Measurements from ENCODE around the gene TSPAN15.

The TSPAN15 gene

GRCh38 chr10:69422676-69423075, 28.6 kb upstream of the TSPAN15 start:
- 100% methylated on average over 3 of the region's 4 CpGs for WGBS (ENCODE audit: insufficient coverage)
- DNase-seq = no peak
- H3K4me1 ChIP-seq (ENCODE audit: control extremely low read depth in 1 of 4, control insufficient read depth in 4 of 4, insufficient read depth in 4 of 4, low read length in 3 of 4) = peaks cover 0 to 11% (median 2%) of the 10 kb centered on the region in 4 experiments
- H3K4me3 ChIP-seq (ENCODE audit: control insufficient read depth in 1 of 7, extremely low read depth in 1 of 7, insufficient read depth in 4 of 7, low read depth in 2 of 7, low read length in 6 of 7) = no peak overlapping the region
- no peaks in the 10 kb centered on the region for H3K9me3 ChIP-seq (ENCODE audit: control extremely low read depth in 1 of 5, control insufficient read depth in 4 of 5, insufficient read depth in 2 of 5, low read depth in 1 of 5, low read length in 4 of 5)
- H3K27ac ChIP-seq (ENCODE audit: insufficient read depth in 1 of 2, low read depth in 1 of 2, low read length in 2 of 2, poor library complexity in 1 of 2, severe bottlenecking in 2 of 2) = no peak overlapping the region
- ChIA-PET CTCF (interaction anchor here (1.1 to 1.5 kb wide), 2 partner anchors 10 to 14 kb away, joined by 3 to 4 read pairs; no protein-coding TSS in a partner anchor), POLR2A (no interaction called here)
- no peaks in the 10 kb centered on the region for H3K27me3 ChIP-seq (replicated peaks in 2 of 5; ENCODE audit: control insufficient read depth in 4 of 5, insufficient read depth in 5 of 5, low read length in 4 of 5)
- H3K36me3 ChIP-seq (ENCODE audit: control insufficient read depth in 4 of 4, insufficient read depth in 4 of 4, low read length in 3 of 4) = no peaks in the 10 kb centered on the region

- H3K27me3 ChIP-seq (replicated peaks in 2 of 5; ENCODE audit: control insufficient read depth in 4 of 5, insufficient read depth in 5 of 5, low read length in 4 of 5) = no peaks in the 10 kb centered on the region
- H3K9me3 ChIP-seq (ENCODE audit: control extremely low read depth in 1 of 5, control insufficient read depth in 4 of 5, insufficient read depth in 2 of 5, low read depth in 1 of 5, low read length in 4 of 5) = no peaks in the 10 kb centered on the region
- POLR2A ChIA-PET = no interaction called here
- peaks cover 0 to 11% (median 2%) of the 10 kb centered on the region in 4 experiments for H3K4me1 ChIP-seq (ENCODE audit: control extremely low read depth in 1 of 4, control insufficient read depth in 4 of 4, insufficient read depth in 4 of 4, low read length in 3 of 4)
- no peak overlapping the region for H3K4me3 ChIP-seq (ENCODE audit: control insufficient read depth in 1 of 7, extremely low read depth in 1 of 7, insufficient read depth in 4 of 7, low read depth in 2 of 7, low read length in 6 of 7)
- H3K27ac ChIP-seq (ENCODE audit: insufficient read depth in 1 of 2, low read depth in 1 of 2, low read length in 2 of 2, poor library complexity in 1 of 2, severe bottlenecking in 2 of 2) = no peak overlapping the region
- no peak for DNase-seq
- no peaks in the 10 kb centered on the region for H3K36me3 ChIP-seq (ENCODE audit: control insufficient read depth in 4 of 4, insufficient read depth in 4 of 4, low read length in 3 of 4)
- CTCF ChIA-PET = interaction anchor here (0.9 to 3.0 kb wide), 6 partner anchors 10 to 213 kb away, joined by 3 to 17 read pairs (median 3); no protein-coding TSS in a partner anchor
- no CpG with 5 or more reads among the region's 2 CpGs for WGBS (ENCODE audit: insufficient coverage)
Measured at GRCh38 chr10:69425041-69425440, 26.2 kb upstream of the TSPAN15 start.

GRCh38 chr10:69425511-69426298, 25.6 kb upstream of the TSPAN15 start:
- peaks cover 0 to 11% (median 2%) of the 10 kb centered on the region in 4 experiments for H3K4me1 ChIP-seq (ENCODE audit: control extremely low read depth in 1 of 4, control insufficient read depth in 4 of 4, insufficient read depth in 4 of 4, low read length in 3 of 4)
- WGBS (ENCODE audit: insufficient coverage) = 58% methylated on average over 2 of the region's 5 CpGs
- CTCF ChIA-PET = interaction anchor here (0.9 to 3.0 kb wide), 6 partner anchors 9 to 90 kb away, joined by 3 to 17 read pairs (median 3); partner anchors contain the start of gene TACR2
- DNase-seq = no peak
- no peaks in the 10 kb centered on the region for H3K9me3 ChIP-seq (ENCODE audit: control extremely low read depth in 1 of 5, control insufficient read depth in 4 of 5, insufficient read depth in 2 of 5, low read depth in 1 of 5, low read length in 4 of 5)
- no peaks in the 10 kb centered on the region for H3K27me3 ChIP-seq (replicated peaks in 2 of 5; ENCODE audit: control insufficient read depth in 4 of 5, insufficient read depth in 5 of 5, low read length in 4 of 5)
- H3K4me3 ChIP-seq (ENCODE audit: control insufficient read depth in 1 of 7, extremely low read depth in 1 of 7, insufficient read depth in 4 of 7, low read depth in 2 of 7, low read length in 6 of 7) = no peak overlapping the region
- no peak overlapping the region for H3K27ac ChIP-seq (ENCODE audit: insufficient read depth in 1 of 2, low read depth in 1 of 2, low read length in 2 of 2, poor library complexity in 1 of 2, severe bottlenecking in 2 of 2)
- POLR2A ChIA-PET = no interaction called here
- H3K36me3 ChIP-seq (ENCODE audit: control insufficient read depth in 4 of 4, insufficient read depth in 4 of 4, low read length in 3 of 4) = no peaks in the 10 kb centered on the region

- ChIA-PET POLR2A (no interaction called here), CTCF (interaction anchor here (0.9 to 3.0 kb wide), 5 partner anchors 8 to 89 kb away, joined by 3 to 17 read pairs (median 3); partner anchors contain the start of gene TACR2)
- H3K27me3 ChIP-seq (replicated peaks in 2 of 5; ENCODE audit: control insufficient read depth in 4 of 5, insufficient read depth in 5 of 5, low read length in 4 of 5) = no peaks in the 10 kb centered on the region
- H3K9me3 ChIP-seq (ENCODE audit: control extremely low read depth in 1 of 5, control insufficient read depth in 4 of 5, insufficient read depth in 2 of 5, low read depth in 1 of 5, low read length in 4 of 5) = no peaks in the 10 kb centered on the region
- no peaks in the 10 kb centered on the region for H3K36me3 ChIP-seq (ENCODE audit: control insufficient read depth in 4 of 4, insufficient read depth in 4 of 4, low read length in 3 of 4)
- peaks cover 0 to 11% (median 2%) of the 10 kb centered on the region in 4 experiments for H3K4me1 ChIP-seq (ENCODE audit: control extremely low read depth in 1 of 4, control insufficient read depth in 4 of 4, insufficient read depth in 4 of 4, low read length in 3 of 4)
- 82% methylated on average over 4 of the region's 4 CpGs for whole genome bisulfite sequencing (ENCODE audit: insufficient coverage)
- no peak for DNase-seq
- H3K27ac ChIP-seq (ENCODE audit: insufficient read depth in 1 of 2, low read depth in 1 of 2, low read length in 2 of 2, poor library complexity in 1 of 2, severe bottlenecking in 2 of 2) = no peak overlapping the region
- H3K4me3 ChIP-seq (ENCODE audit: control insufficient read depth in 1 of 7, extremely low read depth in 1 of 7, insufficient read depth in 4 of 7, low read depth in 2 of 7, low read length in 6 of 7) = no peak overlapping the region
Measured at GRCh38 chr10:69426376-69426727, 24.9 kb upstream of the TSPAN15 start.

GRCh38 chr10:69428165-69428564, 23.1 kb upstream of the TSPAN15 start:
- POLR2A ChIA-PET = no interaction called here
- Histone ChIP-seq H3K36me3 (ENCODE audit: control insufficient read depth in 4 of 4, insufficient read depth in 4 of 4, low read length in 3 of 4) (no peaks in the 10 kb centered on the region), H3K27ac (ENCODE audit: insufficient read depth in 1 of 2, low read depth in 1 of 2, low read length in 2 of 2, poor library complexity in 1 of 2, severe bottlenecking in 2 of 2) (no peak overlapping the region), H3K27me3 (replicated peaks in 2 of 5; ENCODE audit: control insufficient read depth in 4 of 5, insufficient read depth in 5 of 5, low read length in 4 of 5) (no peaks in the 10 kb centered on the region), H3K4me1 (ENCODE audit: control extremely low read depth in 1 of 4, control insufficient read depth in 4 of 4, insufficient read depth in 4 of 4, low read length in 3 of 4) (peaks cover 0 to 11% (median 2%) of the 10 kb centered on the region in 4 experiments), H3K9me3 (ENCODE audit: control extremely low read depth in 1 of 5, control insufficient read depth in 4 of 5, insufficient read depth in 2 of 5, low read depth in 1 of 5, low read length in 4 of 5) (no peaks in the 10 kb centered on the region), H3K4me3 (ENCODE audit: control insufficient read depth in 1 of 7, extremely low read depth in 1 of 7, insufficient read depth in 4 of 7, low read depth in 2 of 7, low read length in 6 of 7) (no peak overlapping the region)
- DNase-seq = no peak
- CTCF ChIA-PET = interaction anchor here (0.7 to 2.9 kb wide), 12 partner anchors 16 to 209 kb away, joined by 3 to 12 read pairs (median 3); no protein-coding TSS in a partner anchor
- 99% methylated on average over 5 of the region's 8 CpGs for WGBS (ENCODE audit: insufficient coverage)

GRCh38 chr10:69434169-69434568, 17.1 kb upstream of the TSPAN15 start:
- CTCF ChIA-PET = interaction anchor here (1.2 to 4.4 kb wide), 5 partner anchors 9 to 81 kb away, joined by 3 to 15 read pairs (median 4); no protein-coding TSS in a partner anchor
- POLR2A ChIA-PET = no interaction called here
- no peak for DNase-seq
- Histone ChIP-seq H3K9me3 (ENCODE audit: control extremely low read depth in 1 of 5, control insufficient read depth in 4 of 5, insufficient read depth in 2 of 5, low read depth in 1 of 5, low read length in 4 of 5) (no peaks in the 10 kb centered on the region), H3K4me3 (ENCODE audit: control insufficient read depth in 1 of 7, extremely low read depth in 1 of 7, insufficient read depth in 4 of 7, low read depth in 2 of 7, low read length in 6 of 7) (no peak overlapping the region), H3K4me1 (ENCODE audit: control extremely low read depth in 1 of 4, control insufficient read depth in 4 of 4, insufficient read depth in 4 of 4, low read length in 3 of 4) (peaks cover 0 to 8% (median 0%) of the 10 kb centered on the region in 4 experiments), H3K36me3 (ENCODE audit: control insufficient read depth in 4 of 4, insufficient read depth in 4 of 4, low read length in 3 of 4) (no peaks in the 10 kb centered on the region), H3K27me3 (replicated peaks in 2 of 5; ENCODE audit: control insufficient read depth in 4 of 5, insufficient read depth in 5 of 5, low read length in 4 of 5) (no peaks in the 10 kb centered on the region), H3K27ac (ENCODE audit: insufficient read depth in 1 of 2, low read depth in 1 of 2, low read length in 2 of 2, poor library complexity in 1 of 2, severe bottlenecking in 2 of 2) (no peak overlapping the region)
- WGBS (ENCODE audit: insufficient coverage) = 60% methylated on average over 1 of the region's 2 CpGs

- POLR2A ChIA-PET = no interaction called here
- CTCF ChIA-PET = interaction anchor here (0.9 to 4.4 kb wide), 4 partner anchors 9 to 81 kb away, joined by 3 to 15 read pairs (median 3); no protein-coding TSS in a partner anchor
- 97% methylated on average over 11 of the region's 11 CpGs for whole genome bisulfite sequencing (ENCODE audit: insufficient coverage)
Measured at GRCh38 chr10:69434926-69435325, 16.3 kb upstream of the TSPAN15 start.

More at GRCh38 chr10:69434926-69435325, 16.3 kb upstream of the TSPAN15 start:
- DNase-seq = no peak
- Histone ChIP-seq H3K36me3 (ENCODE audit: control insufficient read depth in 4 of 4, insufficient read depth in 4 of 4, low read length in 3 of 4) (no peaks in the 10 kb centered on the region), H3K27ac (ENCODE audit: insufficient read depth in 1 of 2, low read depth in 1 of 2, low read length in 2 of 2, poor library complexity in 1 of 2, severe bottlenecking in 2 of 2) (no peak overlapping the region), H3K9me3 (ENCODE audit: control extremely low read depth in 1 of 5, control insufficient read depth in 4 of 5, insufficient read depth in 2 of 5, low read depth in 1 of 5, low read length in 4 of 5) (no peaks in the 10 kb centered on the region), H3K27me3 (replicated peaks in 2 of 5; ENCODE audit: control insufficient read depth in 4 of 5, insufficient read depth in 5 of 5, low read length in 4 of 5) (no peaks in the 10 kb centered on the region), H3K4me1 (ENCODE audit: control extremely low read depth in 1 of 4, control insufficient read depth in 4 of 4, insufficient read depth in 4 of 4, low read length in 3 of 4) (peaks cover 0 to 16% (median 0%) of the 10 kb centered on the region in 4 experiments), H3K4me3 (ENCODE audit: control insufficient read depth in 1 of 7, extremely low read depth in 1 of 7, insufficient read depth in 4 of 7, low read depth in 2 of 7, low read length in 6 of 7) (no peak overlapping the region)

All from common myeloid progenitor, CD34-positive (primary cell).